NCI-H2107 treated with DMSO at 0.1 percent for 48 hours (cell line): ENCODE results near the gene STX7.

Experiments
- DNase-seq: peaks from one replicate; lab custom pipeline; 2025; ENCODE audit not compliant: unreplicated experiment; lab: John Stamatoyannopoulos, UW

STX7 gene

GRCh38 chr6:132506869-132507808 is 5.8 kb downstream of the STX7 start:
- no peak for DNase-seq

- DNase-seq: no peak
These were observed 6.5 kb downstream of the STX7 start for GRCh38 chr6:132506461-132506860.

GRCh38 chr6:132505158-132505557 is 7.8 kb downstream of the STX7 start:
- no peak for DNase-seq

GRCh38 chr6:132504757-132505156 is 8.2 kb downstream of the STX7 start:
- DNase-seq: no peak

GRCh38 chr6:132499757-132500156 is 13.2 kb downstream of the STX7 start:
- DNase-seq: no peak

- DNase-seq: no peak
These were observed 14.3 kb downstream of the STX7 start for GRCh38 chr6:132498638-132499037.

GRCh38 chr6:132496519-132497180 is 16.3 kb downstream of the STX7 start:
- no peak for DNase-seq

- no peak for DNase-seq
These were observed 17.3 kb downstream of the STX7 start for GRCh38 chr6:132495604-132496079.

GRCh38 chr6:132494954-132495353 is 18.0 kb downstream of the STX7 start:
- DNase-seq: no peak

- DNase-seq: no peak
These were observed 21.0 kb downstream of the STX7 start for GRCh38 chr6:132491881-132492280.

- DNase-seq: no peak
These were observed 21.6 kb downstream of the STX7 start for GRCh38 chr6:132491303-132491702.

GRCh38 chr6:132490478-132491204 is 22.3 kb downstream of the STX7 start:
- DNase-seq: no peak

- no peak for DNase-seq
These were observed 22.9 kb downstream of the STX7 start for GRCh38 chr6:132490024-132490423.

GRCh38 chr6:132489376-132489775 is 23.5 kb downstream of the STX7 start:
- DNase-seq: no peak

GRCh38 chr6:132487762-132488161 is 25.2 kb downstream of the STX7 start:
- no peak for DNase-seq

GRCh38 chr6:132484680-132485018 is 28.3 kb downstream of the STX7 start:
- no peak for DNase-seq

- peak; percentile 61 for DNase-seq
These were observed 28.9 kb downstream of the STX7 start for GRCh38 chr6:132483779-132484679.

GRCh38 chr6:132482581-132482980 is 30.3 kb downstream of the STX7 start:
- DNase-seq: no peak

- DNase-seq: no peak
These were observed 31.7 kb downstream of the STX7 start for GRCh38 chr6:132481189-132481588.

GRCh38 chr6:132479131-132479530 is 33.8 kb downstream of the STX7 start:
- no peak for DNase-seq

GRCh38 chr6:132478674-132479073 is 34.2 kb downstream of the STX7 start:
- no peak for DNase-seq
